Hindlimb muscle (tissue), 1 donor: ENCODE results near the gene DPEP1. TPM values are rescaled to one million over a fixed set of nuclear protein-coding genes. Genes with fewer than 3 reads are reported as not detected.
"Not testable (repeated sequence)": the region's sequence is repeated elsewhere in the genome, so short reads cannot be mapped to it uniquely, and the experiment has no call there.

Experiments used
- DNase-seq: peaks from one replicate; pipeline ENCODE4 v3.0.0-alpha.2; 2013
- polyA plus RNA-seq: library from polyadenylated mRNA; unstranded; fragments of 120-200 nt; gene quantifications from one replicate; pipeline ENCODE4 v1.2.1, GENCODE V29; 2013; ENCODE audit not compliant: insufficient read length

DPEP1 gene
- polyA plus RNA-seq, 1 donor, result 0.39 TPM

DNA sequence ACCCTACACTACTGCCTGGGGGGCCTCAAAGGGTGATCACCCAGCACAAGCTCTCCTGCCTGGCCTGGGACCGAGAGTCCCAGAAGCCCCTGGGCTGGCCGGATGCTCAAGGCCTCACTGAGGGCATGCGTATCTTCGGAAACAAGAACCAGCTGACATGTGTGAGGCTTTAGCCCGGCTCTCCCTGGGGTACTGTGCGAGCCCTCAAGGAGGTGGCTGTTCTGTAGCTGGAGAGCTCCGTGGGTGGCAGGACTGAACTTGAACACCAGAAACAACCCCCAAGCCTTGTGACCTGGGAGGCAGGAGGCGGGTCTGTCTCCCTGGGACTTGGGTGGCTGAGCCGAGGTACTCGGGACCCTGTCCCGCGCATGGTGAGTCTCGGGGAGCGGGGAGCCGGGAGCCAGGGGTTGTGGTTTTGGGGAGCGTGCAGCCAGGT is 7.0 kb downstream of the DPEP1 start:
- DNase-seq, result no peak

DNA sequence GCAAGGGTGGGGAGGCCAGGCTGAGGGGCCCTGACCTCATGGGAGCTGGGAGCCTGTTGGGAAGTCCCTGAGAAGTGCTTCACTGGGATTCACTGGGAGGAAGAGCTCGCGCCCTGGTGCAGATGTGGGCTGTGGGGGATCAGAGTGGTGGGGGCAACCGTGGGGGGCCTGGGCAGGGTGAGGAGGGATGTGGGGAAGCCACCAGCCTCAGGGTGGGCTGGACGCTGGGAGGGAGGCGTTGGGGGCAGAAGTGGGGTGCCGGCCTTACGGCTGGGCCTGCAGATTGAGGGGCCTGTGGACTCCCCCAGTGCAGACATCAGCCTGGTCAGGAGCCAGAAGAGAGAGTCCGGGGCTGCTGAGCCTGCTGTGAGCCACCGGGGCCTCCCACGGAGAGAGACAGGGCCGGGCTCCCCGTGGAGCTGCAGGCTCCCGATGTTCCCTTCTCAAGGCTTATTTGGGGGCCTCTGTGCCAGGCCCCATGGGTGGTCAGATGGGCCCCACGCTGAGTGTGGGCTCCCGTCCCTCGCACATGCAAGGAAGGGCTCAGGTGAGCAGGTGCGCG is 7.8 kb downstream of the DPEP1 start:
- DNase-seq, result no peak

DNA sequence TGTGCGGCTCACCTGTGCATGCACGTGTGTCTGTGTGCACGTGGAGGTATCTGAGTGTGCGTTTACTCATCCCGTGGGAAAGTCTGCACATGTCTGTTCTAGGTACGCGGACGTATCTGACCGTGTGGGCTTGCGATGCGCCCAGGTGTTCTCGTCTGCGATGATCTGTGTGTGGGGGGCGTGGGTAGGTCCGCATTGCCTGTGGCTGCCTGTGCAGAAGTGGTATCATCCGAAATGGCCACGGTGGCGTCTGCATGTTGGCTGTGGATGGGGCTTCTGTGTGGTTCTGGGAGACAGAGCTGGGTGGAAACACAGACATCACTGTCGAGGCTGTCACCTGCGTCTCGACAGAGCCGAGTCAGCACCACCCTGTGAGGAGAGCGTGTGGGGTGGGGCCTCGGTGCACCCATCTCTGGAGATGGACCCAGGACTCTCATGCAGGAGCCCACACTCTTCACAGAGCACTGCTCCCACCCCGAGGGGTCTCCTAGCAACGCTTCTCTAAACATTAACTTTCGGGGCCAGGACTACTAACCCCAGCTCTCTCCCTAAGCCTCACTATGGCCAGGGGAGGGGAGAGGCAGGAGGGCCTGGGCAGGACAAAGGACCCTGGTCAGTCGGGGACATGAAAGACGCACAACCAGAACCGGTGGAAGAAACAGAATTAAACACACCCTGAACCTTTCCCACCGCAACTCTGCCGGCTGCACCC is 8.4 kb downstream of the DPEP1 start:
- DNase-seq, result no peak

DNA sequence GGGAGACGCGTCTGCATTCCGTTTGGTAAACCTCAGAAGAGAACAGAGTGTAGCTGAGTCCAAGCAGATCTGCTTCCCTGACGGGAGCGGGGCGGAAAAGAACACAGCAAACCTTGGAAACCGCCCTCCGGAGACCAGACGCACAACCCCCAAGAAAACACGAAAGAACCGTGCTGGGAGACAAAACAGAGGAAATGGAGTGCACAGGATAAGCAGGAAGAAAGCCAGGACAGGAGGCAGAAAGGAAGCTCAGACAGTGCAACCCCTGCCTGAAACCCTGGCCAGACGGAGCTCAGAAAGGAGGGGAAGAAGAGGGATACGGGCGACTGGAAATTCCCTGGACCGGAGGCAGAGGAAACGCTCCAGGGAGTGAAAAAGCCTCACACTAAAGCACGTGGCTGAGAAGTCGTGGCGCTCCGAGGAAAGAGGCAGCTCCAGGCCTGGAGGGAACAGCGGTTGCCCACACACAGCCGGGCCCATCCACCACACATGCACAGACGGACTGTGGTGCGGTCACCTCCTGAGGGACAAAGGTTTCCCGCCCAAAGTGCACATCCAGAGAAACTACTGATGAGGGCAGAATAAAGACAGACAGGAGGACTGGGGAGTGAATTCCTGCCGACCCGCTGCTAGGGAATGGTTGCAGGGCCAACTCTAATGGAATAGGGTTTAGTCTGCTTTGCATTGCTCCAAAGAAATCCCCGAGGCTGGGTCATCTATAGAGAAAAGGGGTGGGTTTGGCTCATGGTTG is 10.2 kb downstream of the DPEP1 start:
- no peak for DNase-seq

DNA sequence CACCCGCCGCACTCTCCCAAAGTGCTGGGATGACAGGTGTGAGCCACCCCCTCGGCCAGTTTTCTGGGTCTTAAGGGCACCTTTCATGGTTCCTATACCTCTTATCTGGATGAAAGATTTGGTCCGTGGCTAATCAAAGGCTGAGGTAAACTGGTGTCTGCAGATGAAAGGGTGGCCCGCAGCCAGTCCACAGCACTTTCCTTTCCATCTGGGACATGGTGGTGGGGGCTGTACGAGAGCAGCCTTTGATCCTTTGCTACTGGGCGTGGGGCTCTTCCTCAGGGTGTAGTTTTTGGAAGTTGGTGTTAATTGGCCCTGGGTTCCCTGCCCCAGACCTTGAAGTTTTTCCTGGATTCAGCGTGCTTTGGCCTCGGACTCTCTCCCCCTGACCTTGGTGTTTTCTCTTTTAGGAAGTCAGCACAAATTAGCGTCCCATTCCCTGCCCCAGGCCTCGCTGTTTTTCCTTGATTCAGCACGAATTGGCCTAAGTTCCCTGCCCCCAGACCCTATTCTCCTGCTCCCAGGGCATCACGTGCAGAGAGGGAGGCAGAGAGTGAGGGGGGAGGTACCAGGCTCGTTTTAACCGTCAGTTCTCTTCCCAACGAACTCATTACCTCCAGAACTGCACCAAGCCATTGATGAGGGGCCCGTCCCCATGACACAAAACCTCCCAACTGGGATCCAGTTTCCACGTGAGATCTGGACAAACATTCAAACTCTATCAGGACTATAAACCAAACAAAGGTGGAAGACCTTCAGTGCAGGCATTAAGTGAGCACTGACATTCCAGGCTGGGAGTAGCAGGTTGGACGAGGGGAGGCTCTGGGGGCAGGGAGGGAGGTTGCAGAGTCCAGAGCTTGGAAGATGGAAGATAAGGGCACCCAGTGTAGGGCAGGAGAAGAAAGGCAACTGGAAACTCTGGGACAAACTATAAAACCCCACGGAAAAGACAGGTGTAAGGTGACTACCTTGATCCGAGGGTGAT is 11.6 kb downstream of the DPEP1 start:
- no peak for DNase-seq

DNA sequence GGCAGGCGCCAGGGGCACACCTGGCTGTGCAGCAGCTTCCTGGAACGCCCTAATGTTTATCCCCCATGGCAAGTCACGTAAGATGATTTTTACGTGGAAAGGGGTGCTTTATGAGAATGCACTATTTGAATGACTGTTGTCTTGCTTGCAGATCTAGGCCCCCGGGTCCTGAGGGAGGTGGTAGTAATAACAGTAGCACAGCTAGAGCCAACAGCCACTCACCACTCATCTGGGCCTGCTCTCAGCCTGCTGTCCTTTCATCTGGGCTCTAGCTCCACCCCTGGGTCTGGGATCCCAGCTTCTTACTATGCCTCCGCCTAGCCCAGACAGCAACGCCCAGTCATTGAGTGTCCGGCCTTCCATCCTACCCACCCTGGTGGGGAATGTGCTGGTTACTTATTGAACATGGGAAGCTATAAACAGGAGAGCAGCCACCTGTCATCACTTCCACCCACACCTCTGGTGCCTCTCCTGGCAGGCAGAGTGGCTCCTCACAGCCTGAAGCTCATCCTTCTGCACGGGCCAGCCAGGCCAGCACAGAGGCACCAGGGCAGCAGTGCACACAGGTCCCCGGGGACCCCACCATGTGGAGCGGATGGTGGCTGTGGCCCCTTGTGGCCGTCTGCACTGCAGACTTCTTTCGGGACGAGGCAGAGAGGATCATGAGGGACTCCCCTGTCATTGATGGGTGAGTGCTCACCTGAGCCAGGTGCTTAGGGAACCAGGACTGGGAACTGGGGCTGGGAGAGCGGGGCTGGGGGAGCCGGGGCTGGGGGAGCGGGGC is 16.6 kb downstream of the DPEP1 start:
- no peak for DNase-seq

DNA sequence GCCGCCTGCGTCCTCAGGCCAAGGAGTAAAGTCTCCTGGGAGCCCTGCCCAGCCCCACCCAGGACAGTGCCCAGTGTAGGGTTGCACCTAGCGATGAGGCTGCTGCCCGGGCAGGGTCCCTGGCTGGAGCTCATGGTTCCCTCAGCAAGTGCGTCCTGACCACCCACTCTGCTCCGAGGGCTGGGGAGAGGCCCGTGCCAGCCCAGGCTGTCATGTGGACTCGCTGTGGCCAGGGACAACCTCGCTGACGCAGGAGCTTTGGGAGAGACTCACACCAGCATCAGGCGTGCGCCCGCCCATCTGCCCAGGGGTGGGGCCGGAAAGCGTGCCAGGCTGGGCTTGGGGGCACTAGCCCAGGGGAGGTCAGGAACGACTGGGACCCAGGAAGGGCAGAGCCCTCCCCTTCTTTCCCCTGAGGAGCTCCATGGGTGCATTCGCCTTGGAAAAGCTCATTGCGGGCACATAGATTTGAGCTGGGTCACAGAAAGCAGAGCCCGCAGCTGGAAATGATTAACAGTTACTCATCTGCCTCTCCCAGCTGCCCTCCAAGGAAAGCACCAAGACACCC is 19.7 kb downstream of the DPEP1 start:
- DNase-seq, result no peak

DNA sequence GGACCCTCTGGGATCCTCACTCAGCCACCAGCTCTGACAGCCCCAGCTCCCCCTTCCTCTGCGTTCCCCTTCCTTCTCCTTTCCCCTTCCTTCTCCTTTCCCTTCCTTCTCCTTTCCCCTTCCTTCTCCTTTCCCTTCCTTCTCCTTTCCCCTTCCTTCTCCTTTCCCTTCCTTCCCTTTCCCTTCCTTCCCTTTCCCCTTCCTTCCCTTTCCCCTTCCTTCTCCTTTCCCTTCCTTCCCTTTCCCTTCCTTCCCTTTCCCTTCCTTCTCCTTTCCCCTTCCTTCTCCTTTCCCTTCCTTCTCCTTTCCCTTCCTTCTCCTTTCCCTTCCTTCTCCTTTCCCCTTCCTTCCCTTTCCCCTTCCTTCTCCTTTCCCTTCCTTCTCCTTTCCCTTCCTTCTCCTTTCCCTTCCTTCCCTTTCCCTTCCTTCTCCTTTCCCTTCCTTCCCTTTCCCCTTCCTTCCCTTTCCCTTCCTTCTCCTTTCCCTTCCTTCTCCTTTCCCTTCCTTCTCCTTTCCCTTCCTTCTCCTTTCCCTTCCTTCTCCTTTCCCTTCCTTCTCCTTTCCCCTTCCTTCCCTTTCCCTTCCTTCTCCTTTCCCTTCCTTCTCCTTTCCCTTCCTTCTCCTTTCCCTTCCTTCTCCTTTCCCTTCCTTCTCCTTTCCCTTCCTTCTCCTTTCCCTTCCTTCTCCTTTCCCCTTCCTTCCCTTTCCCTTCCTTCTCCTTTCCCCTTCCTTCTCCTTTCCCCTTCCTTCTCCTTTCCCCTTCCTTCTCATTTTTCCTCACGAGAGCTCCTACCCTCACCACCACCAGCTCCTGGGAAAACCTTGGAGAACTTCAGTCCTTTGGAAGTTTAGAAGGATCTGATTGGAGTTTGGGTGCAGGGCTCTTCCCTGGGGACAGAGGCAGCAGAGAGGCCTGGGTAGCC is 21.3 kb downstream of the DPEP1 start:
- DNase-seq, result not testable (repeated sequence)

DNA sequence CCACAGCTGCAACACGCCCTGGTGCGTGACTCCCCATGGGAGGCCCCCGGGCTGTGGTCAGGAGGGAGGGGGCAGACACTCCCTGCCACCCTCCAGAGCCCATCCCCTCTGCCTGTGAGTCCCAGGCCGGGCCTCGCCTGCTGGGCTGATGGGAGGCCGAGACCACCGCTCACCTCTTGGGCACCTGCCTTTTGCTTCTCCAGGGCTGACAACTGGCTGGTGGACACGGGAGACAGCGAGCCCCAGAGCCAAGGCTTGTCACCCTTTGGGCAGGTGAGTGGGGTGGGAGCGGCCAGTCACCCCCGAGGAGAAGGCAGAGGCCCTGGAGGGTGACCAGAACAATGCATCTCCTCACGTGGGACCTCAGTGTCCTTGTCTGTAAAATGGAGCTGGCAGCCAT is 23.2 kb downstream of the DPEP1 start:
- no peak for DNase-seq

DNA sequence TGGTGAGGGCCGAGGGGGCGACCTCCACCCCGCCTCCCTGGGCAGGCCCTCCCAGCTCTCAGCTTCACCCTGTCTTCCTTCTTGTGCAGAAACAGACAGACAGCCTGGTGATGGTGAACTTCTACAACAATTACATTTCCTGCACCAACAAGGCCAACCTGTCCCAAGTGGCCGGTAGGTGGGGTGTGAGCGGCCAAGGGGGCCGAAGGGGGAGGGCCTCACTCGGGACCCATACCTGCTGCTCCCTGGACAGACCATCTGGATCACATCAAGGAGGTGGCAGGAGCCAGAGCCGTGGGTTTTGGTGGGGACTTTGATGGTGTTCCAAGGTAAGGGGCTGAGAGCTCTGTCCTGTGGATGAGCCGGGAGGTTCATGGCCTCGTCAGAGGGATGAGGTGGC is 23.9 kb downstream of the DPEP1 start:
- DNase-seq, result no peak

DNA sequence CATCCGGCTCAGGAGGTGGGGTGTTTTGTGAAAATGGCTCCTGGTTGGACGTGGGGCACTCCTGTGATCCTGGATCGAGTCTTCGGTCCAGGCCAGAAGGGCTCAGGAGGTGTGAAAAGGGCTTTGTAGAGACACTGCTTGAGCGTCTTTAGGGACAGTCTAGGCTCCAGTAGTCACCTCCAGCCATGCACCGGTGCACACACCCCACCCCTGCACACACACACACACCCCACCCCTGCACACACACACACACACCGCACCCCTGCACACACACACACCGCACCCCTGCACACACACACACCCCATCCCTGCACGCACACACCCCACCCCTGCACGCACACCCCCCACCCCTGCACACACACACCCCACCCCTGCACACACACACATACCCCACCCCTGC is 25.0 kb downstream of the DPEP1 start:
- DNase-seq, result no peak

DNA sequence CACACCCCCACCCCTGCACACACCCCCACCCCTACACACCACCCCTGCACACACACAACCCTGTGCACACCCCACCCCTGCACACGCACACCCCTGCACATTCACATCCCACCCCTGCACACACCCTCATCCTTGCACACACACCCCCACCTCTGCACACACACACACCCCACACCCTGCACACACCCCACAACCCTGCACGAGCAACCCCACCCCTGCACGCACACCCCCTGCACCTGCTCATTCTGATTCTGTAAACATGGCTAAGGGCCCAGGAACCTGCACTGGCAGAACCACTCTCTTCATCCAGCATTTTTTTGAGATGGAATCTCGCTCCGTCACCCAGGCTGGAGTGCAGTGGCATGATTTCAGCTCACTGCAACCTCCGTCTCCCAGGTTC is 25.9 kb downstream of the DPEP1 start:
- DNase-seq, result no peak

DNA sequence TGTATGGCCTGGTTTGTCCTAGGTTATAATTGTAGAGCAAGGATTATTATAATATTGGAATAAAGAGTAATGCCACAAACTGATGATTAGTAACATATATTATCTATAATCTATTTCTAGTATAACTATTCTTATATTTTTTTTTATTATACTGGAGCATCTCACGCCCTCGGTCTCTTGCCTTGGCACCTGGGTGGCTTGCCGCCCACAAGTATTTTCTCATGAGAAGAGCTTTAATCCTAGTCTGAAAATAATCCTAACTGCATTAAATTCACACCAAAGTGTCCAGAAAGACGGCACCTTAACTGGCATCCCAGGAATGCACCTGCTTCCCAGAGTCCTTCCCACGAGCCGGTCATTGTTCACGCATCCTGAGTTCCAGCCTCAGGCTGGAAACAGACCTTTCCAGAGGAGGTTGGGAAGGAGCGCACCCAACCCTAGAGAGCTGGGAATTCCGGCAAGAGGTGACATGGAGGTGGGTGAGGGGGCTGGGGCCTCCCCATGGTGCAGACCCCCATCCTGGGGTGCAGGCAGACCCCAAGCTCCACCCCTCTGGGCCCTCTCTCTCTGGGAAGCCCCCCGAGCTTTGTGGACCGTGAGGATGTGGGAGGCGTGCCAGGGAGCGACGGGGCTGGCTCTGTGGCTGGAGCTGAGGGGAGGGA is 28.1 kb downstream of the DPEP1 start:
- DNase-seq, result no peak

DNA sequence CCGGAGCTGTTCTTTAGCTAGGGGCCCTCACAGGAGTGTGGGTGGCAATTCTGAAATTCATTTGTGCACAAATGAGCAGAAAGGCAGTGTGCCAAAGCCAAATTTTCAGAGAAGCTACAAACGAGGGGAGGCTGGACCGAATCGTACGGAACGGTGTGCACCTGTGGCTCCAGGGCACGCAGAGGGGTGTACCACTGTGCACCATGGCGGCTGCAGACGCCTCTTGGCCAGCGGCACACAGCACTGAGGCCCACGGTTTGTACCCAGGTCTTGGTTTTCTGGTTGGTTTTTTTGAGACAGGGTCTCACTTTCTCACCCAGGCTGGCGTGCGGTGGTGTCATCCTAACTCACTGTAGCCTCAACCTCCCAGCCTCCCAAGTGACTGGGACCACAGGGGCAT is 29.1 kb downstream of the DPEP1 start:
- DNase-seq, result no peak

DNA sequence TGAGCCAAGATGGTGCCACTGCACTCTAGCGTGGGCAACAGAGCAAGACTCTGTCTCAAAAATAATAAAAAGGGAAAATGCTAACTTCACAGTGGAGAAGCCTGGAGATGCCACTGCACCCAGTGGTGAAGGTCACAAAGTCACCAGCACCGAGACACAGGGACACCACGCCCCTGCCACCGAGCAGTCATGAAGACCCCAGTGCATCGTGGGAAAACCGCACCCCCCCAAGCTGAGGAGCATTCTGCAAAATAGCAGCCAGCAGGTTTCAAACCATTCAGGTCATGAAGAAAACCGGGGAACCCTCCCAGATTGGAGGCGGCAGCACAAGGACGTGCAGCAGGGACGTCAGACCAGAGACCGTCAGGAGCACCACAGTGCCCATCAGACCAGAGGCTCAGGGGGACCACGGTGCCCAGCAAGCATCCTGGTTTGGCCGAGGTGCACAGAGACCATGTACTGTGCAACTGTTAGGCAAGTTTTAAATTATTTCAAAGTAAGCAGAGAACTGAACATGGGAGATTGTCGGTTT is 30.4 kb downstream of the DPEP1 start:
- DNase-seq, result no peak

DNA sequence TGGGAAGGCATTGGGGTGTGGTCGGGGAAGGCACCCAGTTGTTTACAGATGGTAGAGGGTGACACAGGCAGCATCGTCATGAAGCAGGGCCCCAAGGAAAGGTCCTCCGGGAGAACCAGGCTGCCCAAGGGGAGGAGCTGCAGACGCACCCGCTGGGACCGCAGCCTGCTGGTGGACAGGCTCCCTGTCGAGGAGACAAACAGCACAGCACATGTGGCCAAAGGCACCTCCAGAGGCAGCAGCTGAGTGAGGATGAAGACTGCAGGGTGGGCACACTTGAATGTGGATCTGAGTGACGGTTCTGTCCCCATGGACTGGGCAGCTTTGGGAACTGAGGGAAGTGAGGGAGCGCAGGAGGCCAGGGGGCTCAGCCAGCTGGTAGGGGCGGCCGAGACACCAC is 31.7 kb downstream of the DPEP1 start:
- no peak for DNase-seq

DNA sequence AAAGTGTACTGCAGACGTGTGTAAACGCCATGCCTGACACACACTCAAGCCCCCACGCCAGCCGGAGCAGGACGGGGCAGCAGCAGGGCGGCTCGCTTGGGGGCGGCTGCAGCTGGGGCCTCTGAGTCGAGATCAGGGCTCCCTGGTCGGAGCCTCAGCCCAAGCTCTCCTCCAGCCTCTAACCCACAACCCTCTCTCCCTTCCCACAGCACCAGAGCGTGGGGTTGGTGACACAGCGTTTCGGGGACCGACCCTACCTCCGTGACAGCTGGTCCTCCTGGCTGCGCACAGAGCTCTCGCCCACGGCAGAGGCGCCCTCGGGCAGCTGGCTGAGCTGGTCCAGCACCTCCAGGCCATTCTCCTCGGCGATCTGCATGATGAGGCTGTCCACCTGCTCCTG is 32.8 kb downstream of the DPEP1 start:
- DNase-seq, result no peak

DNA sequence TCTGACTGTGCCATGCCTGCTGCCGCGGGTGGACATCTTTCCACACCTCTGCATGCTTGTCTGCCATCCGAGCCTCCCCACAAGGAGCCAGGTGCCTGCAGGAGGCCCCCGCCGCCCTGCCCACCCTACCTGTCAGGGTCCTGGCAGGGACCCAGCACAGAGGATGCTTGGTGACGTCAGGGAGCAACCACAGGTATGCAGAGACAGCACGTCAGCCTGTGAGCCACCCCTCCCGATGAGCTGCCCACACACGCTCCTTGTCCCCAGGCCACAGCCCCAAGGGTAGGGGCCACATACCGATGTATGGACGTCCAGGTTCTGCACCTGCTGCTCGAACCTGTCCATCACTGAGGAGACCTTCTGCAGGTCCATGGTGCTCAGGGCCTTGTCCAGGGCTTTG is 33.5 kb downstream of the DPEP1 start:
- no peak for DNase-seq

DNA sequence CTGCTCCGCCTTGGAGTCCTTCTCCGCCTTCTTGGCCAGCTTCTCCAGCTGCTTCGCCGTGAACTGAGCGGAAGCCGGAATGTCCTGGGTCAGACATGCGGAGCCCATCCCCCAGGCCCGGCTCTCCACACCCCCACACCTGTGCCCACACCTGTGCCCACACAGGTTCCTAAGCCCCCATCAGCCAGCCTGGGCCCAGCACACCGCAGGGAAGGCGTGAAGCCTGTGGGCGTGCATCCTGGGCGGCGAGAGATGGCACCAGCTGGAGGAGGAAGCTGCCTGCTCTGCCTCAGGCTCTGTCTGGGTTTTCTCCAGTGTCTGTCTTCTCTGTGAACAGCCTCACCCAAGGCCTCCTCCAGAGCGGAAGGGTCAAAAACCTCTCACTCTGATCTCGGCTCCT is 38.1 kb downstream of the DPEP1 start:
- no peak for DNase-seq
